GM13977 (cell line): ENCODE data around the gene OGDH.

Source experiments
- DNase-seq: peaks from one replicate; pipeline ENCODE4 v3.0.0; 2012; ENCODE audit warnings: low spot score
- CTCF ChIP-seq: IDR thresholded peaks from 2 replicates; pipeline ENCODE4 v1.5.1; 2012; ENCODE audit warnings: mild to moderate bottlenecking, control low read depth; ENCODE audit not compliant: insufficient read depth; ENCODE audit errors: extremely low read depth, missing control alignments
- in situ Hi-C: fragments of 300-500 bp; cut with MboI; formaldehyde crosslinking; loops from one replicate; pipeline ENCODE4 v1.12.0; 2022; ENCODE audit warnings: low sequenced_read_pairs, low pct_unique_long_range_greater_than_20kb, mixed read lengths, inconsistent platforms; ENCODE audit not compliant: unreplicated experiment

Gene OGDH

GRCh38 chr7:44736896-44737295, 130.5 kb downstream of the OGDH start:
- DNase-seq: no peak
- no peak for TF ChIP-seq CTCF
- in situ Hi-C loops: no loop called here

GRCh38 chr7:44738051-44738723, 131.8 kb downstream of the OGDH start:
- in situ Hi-C loops: no loop called here
- no peak for DNase-seq
- TF ChIP-seq CTCF: no peak

GRCh38 chr7:44738876-44739665, 132.6 kb downstream of the OGDH start:
- in situ Hi-C loops: no loop called here
- DNase-seq: no peak

GRCh38 chr7:44740055-44740454, 133.6 kb downstream of the OGDH start:
- no peak for TF ChIP-seq CTCF
- in situ Hi-C loops: no loop called here
- no peak for DNase-seq

More at GRCh38 chr7:44738876-44739665, 132.6 kb downstream of the OGDH start:
- TF ChIP-seq CTCF: no peak

GRCh38 chr7:44743750-44744149, 137.3 kb downstream of the OGDH start:
- in situ Hi-C loops: no loop called here
- TF ChIP-seq CTCF: no peak
- no peak for DNase-seq

- in situ Hi-C loops: no loop called here
- TF ChIP-seq CTCF: no peak
- peak; percentile 98 for DNase-seq
Observed at GRCh38 chr7:44748045-44748947, 141.9 kb downstream of the OGDH start, which contains the start of gene ZMIZ2. ZMIZ2 (plus strand) TSS chr7:44748847; CDS start chr7:44756250, 7,403 bp downstream.
